ENCODE measurements around the gene GRK5. TPM values are rescaled to one million over a fixed set of nuclear protein-coding genes. Genes with fewer than 3 reads are reported as not detected.

Gene GRK5
- polyA plus RNA-seq, 1 experiment, result 20.8 TPM

DNA sequence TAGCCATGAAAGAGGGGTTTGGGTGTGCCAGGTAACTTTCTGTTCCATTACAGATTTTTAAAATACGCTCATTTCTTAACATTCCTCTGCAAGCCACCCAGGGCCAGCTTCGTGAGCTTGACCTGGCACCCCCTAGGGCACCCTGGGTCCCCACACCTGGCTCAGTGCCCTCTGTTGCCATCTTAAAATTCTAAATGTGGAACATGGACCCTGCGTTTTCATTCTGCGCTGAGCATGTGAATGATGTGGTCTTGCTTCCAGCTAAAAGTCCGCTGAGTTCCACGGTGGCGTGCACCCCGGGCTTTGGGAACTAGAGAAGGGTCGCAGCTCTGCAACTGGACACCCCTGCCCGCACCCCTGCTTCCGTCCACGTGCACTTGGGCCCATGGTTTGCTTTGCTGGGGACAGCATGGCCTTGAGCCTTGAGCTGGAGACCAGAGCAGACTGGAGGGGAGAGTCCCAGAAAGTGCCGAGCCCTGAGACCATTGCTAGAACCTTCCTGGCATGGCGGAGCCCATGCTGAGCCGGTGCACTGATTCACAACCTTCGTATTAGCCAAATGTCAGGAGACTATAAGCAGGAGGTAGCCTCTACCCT is 244.0 kb downstream of the GRK5 start:
- no peak for DNase-seq (ENCODE audit: low read depth)
- no peak overlapping the region for H3K4me3 ChIP-seq (ENCODE audit: low read depth, low read length)
- peaks cover 22% of the 10 kb centered on the region for H3K36me3 ChIP-seq (ENCODE audit: control insufficient read depth, insufficient read depth, low read length)
- POLR2A ChIA-PET, result no interaction called here
- no peaks in the 10 kb centered on the region for H3K27me3 ChIP-seq (ENCODE audit: control insufficient read depth, insufficient read depth, low read length)
- TF ChIP-seq, protein P1, sequence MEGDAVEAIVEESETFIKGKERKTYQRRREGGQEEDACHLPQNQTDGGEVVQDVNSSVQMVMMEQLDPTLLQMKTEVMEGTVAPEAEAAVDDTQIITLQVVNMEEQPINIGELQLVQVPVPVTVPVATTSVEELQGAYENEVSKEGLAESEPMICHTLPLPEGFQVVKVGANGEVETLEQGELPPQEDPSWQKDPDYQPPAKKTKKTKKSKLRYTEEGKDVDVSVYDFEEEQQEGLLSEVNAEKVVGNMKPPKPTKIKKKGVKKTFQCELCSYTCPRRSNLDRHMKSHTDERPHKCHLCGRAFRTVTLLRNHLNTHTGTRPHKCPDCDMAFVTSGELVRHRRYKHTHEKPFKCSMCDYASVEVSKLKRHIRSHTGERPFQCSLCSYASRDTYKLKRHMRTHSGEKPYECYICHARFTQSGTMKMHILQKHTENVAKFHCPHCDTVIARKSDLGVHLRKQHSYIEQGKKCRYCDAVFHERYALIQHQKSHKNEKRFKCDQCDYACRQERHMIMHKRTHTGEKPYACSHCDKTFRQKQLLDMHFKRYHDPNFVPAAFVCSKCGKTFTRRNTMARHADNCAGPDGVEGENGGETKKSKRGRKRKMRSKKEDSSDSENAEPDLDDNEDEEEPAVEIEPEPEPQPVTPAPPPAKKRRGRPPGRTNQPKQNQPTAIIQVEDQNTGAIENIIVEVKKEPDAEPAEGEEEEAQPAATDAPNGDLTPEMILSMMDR (IDR thresholded peaks at IDR 0.05; ENCODE audit: insufficient read depth, low read depth, low read length), result no peak
- CTCF ChIA-PET, result interaction anchor here (1.9 kb wide), 1 partner anchor 253 kb away, joined by 13 read pairs; no protein-coding TSS in a partner anchor

DNA sequence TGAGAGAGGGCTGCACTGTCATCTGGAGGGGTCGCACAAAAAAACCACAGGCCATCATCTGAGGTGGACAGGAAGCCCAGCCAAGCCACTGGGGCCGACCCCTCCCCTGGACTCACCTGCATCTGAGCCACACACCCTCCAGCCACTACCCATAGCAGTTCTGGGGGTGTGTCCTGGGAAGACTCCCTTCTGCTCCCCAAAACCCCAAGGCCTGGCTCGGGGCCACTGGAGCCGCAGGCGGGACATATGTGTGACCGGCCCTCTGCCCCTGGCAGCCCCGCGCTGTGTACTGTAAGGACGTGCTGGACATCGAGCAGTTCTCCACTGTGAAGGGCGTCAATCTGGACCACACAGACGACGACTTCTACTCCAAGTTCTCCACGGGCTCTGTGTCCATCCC is 245.0 kb downstream of the GRK5 start:
- Histone ChIP-seq H3K27me3 (ENCODE audit: control insufficient read depth, insufficient read depth, low read length) (no peaks in the 10 kb centered on the region), H3K4me3 (ENCODE audit: low read depth, low read length) (no peak overlapping the region), H3K36me3 (ENCODE audit: control insufficient read depth, insufficient read depth, low read length) (peaks cover 20% of the 10 kb centered on the region)
- TF ChIP-seq, protein P1 (IDR thresholded peaks at IDR 0.05; ENCODE audit: insufficient read depth, low read depth, low read length), result no peak
- CTCF ChIA-PET, result interaction anchor here (1.6 to 1.9 kb wide), 2 partner anchors 37 to 254 kb away, joined by 4 to 13 read pairs; no protein-coding TSS in a partner anchor
- DNase-seq (ENCODE audit: low read depth), result no peak
- POLR2A ChIA-PET, result no interaction called here

DNA sequence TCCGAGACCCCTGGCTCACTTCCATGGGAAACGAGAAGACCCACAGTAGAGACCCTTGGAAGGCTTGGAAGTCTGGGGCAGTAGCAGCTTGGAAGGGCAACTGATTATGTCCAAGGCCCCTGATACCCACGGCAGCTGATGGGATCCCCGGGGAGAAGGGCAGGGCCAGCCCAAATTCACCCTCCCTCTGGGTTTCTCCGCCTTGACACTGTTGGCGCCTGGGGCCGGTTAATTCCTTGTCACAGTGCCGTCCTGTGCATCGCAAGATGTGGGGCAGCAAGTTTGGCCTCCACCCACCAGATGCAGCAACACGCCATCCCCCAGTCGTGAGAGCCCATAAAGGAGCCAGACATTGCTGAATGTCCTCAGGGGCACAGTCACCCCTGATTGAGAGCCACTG is 245.9 kb downstream of the GRK5 start:
- Histone ChIP-seq H3K27me3 (ENCODE audit: control insufficient read depth, insufficient read depth, low read length) (no peaks in the 10 kb centered on the region), H3K36me3 (ENCODE audit: control insufficient read depth, insufficient read depth, low read length) (peaks cover 15% of the 10 kb centered on the region), H3K4me3 (ENCODE audit: low read depth, low read length) (no peak overlapping the region)
- no peak for DNase-seq (ENCODE audit: low read depth)
- CTCF ChIA-PET, result interaction anchor here (1.6 to 2.2 kb wide), 2 partner anchors 36 to 246 kb away, joined by 4 to 5 read pairs; partner anchors contain the start of gene GRK5
- POLR2A ChIA-PET, result no interaction called here
- TF ChIP-seq, protein P1 (IDR thresholded peaks at IDR 0.05; ENCODE audit: insufficient read depth, low read depth, low read length), result no peak

DNA sequence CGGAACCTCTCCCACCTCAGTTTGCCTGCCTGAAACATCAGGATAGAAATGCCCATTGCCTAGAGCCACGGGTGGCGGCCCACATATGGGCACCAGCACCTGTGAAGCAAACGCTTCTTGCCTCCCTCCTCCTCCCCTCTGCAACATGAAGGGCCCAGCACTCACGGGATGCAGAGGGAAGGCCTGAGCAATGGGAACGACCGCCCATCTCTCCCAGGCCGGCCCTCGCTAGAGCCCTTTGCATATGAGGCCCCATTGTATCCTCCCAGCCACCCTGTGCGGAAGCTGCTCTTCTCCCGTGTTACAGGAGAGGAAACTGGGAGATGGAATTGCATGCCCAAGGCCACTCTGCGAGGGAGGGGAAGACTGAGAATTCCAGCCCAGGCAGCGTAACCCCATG is 246.9 kb downstream of the GRK5 start:
- POLR2A ChIA-PET, result no interaction called here
- peaks cover 14% of the 10 kb centered on the region for H3K36me3 ChIP-seq (ENCODE audit: control insufficient read depth, insufficient read depth, low read length)

DNA sequence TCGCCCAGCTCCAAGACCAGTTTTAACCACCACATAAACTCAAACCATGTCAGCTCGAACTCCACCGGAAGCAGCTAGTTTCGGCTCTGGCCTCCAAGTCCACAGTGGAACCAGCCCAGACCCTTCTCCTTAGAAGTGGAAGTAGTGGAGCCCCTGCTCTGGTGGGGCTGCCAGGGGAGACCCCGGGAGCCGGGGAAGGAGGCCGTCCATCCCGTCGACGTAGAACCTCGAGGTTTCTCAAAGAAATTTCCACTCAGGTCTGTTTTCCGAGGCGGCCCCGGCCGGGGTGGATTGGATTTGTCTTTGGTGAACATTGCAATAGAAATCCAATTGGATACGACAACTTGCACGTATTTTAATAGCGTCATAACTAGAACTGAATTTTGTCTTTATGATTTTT is 247.6 kb downstream of the GRK5 start:
- peaks cover 14% of the 10 kb centered on the region for H3K36me3 ChIP-seq (ENCODE audit: control insufficient read depth, insufficient read depth, low read length)
- no peak for DNase-seq (ENCODE audit: low read depth)
- ChIA-PET CTCF (interaction anchor here (2.2 kb wide), 1 partner anchor 248 kb away, joined by 5 read pairs; the partner anchor contains the start of gene GRK5), POLR2A (no interaction called here)
- H3K4me3 ChIP-seq (ENCODE audit: low read depth, low read length), result no peak overlapping the region
- no peaks in the 10 kb centered on the region for H3K27me3 ChIP-seq (ENCODE audit: control insufficient read depth, insufficient read depth, low read length)
- TF ChIP-seq, protein P1 (IDR thresholded peaks at IDR 0.05; ENCODE audit: insufficient read depth, low read depth, low read length), result no peak

More for the DNA sequence above, 246.9 kb downstream of the GRK5 start:
- H3K27me3 ChIP-seq (ENCODE audit: control insufficient read depth, insufficient read depth, low read length), result no peaks in the 10 kb centered on the region
- TF ChIP-seq, protein P1 (IDR thresholded peaks at IDR 0.05; ENCODE audit: insufficient read depth, low read depth, low read length), result no peak
- DNase-seq (ENCODE audit: low read depth), result no peak
- H3K4me3 ChIP-seq (ENCODE audit: low read depth, low read length), result no peak overlapping the region
- CTCF ChIA-PET, result interaction anchor here (1.0 to 2.2 kb wide), 2 partner anchors 247 to 255 kb away, joined by 3 to 5 read pairs; partner anchors contain the start of gene GRK5

All from BJ (cell line).